Amniotic stem cell (primary cell): ENCODE results near the gene PRKN.

Experiments
- DNase-seq: peaks from one replicate; lab custom pipeline; 2025; lab: John Stamatoyannopoulos, UW

Gene PRKN

DNA sequence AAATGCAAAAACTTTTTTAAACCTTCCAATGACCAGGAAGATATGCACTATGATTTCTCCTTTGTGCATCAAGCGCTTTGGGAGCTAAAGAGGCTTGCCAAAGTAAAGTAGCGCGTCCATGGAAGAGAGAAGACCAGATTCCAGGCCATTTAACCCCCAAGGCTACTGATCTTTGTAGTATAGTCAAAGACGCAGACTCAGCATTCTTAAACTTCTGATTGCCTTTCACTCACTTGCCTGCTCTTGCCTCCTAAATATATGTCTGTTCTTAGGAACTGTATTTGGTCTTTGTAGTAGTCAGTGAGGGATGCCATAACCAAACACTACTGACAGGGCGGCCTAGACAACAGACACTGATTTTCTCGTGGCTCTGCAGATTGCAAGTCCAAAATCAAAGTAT, 426.4 kb downstream of the PRKN start:
- DNase-seq: no peak

DNA sequence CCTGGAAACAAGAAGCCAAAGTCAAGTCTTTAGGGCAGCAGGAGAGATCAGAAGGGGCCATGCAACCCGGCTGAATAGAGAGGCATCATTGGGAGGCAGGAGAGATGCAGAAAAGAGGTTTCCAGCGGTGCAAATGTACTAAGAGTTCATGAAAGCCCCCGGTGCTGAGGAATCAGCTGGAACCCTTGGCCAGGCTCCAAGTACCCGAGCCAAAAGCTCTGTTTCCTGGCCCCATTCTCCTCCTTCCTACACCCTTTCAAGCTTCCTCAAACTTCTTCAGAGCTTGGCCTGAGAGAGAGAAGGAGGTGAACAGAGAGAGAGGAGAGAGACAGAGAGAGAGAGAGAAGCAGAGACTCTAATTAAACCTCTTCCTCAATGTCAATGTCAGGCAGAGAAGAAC, 433.5 kb downstream of the PRKN start:
- no peak for DNase-seq

GRCh38 chr6:162292915-162293314, 434.7 kb downstream of the PRKN start:
- DNase-seq: no peak

DNA sequence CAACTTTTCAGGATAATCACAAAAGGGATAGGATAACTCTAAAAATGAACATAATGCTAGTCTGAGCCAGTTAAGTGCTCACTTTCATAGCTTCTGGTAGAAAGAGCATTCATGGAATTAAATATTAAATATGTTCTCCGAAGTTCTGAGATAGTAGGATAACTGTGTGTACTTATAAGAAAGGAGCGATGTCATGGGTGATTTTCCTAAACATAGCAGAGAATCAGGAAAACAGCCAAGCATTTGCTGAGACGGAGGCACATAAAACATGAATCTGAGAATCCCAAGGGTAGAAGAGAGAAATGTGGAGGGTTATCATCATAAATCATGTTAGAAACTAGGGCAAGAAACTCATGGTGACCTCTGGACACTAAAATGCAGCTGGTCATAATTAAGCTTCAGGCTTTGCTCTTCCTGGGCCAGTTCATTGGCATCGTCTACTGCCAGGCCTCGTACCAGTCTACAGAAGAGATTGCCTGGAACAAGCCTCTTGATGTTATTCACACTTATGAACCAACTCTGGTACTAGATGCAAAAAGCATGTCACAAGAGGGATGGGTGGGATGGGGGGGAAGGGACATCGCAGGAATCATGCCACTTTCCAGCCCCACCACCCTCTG, 436.6 kb downstream of the PRKN start:
- no peak for DNase-seq

DNA sequence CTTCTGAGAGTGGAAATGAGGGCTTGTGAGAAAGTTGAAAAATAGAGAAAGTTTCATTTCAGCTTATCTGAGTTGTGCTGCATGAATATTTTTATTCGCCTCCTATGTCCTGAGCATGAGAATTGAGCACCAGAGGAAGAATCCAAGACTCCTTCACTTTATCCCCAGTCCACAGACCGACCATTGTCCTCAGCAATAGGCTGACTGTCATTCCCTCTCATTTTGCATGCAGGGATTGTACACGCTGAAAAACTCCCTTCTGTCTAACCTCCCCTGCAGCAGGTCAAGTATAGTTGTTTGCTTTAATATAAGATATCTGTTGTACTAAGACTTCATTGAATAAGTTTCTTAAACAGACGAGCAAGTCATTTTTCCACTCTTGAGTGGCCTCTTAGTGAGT, 437.6 kb downstream of the PRKN start:
- DNase-seq: no peak

DNA sequence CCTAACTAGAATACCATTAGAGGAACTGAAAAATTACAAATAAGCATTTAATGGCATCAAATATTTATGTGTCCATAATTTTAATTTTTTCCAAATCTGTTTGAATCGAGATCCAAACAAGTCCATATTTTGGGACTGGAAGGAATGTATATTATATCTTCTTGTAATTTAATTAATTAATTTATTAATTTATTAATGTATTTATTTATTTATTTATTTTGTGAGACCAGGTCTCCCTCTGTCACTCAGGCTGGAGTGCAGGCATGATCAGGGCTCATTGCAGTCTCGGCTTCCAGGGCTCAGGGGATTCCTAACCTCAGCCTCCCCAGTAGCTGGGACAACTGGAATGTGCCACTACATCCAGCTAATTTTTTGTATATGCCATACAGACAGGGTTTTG, 453.6 kb downstream of the PRKN start:
- no peak for DNase-seq

DNA sequence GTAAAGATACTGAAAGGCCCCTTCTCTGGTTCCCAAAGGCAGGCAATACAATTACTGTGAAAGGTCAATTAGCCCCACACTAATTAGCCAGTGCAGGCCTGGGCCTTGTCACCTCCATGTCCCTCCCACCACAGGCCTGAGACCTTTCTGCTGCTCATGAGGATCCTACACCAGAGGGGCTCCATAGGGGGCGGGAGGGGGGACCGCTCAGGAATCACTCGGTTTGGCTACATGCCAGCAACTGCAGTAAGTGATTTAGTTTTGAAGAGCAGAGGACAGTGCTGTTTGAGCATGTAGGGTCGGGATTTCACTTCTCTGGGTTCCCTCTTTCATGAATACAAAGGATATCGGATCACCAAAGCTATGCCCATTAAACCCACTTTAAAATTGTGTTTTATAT, 455.6 kb downstream of the PRKN start:
- no peak for DNase-seq

DNA sequence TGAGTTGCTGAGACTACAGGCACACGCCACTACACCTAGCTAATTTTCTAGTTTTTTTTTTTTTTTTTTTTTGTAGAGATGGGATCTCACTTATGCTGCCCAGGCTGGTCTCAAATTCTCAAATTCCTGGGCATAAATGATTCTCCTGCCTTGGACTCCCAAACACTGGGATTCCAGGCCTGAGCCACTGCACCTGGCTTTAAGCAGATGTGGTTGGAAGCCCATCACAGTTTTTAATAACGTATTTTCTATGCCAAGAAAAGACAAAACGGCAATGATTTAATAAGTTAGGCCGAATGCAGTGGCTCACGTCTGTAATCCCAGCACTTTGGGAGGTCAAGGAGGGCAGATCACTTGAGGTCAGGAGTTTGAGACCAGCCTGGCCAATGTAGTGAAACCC, 456.6 kb downstream of the PRKN start:
- no peak for DNase-seq

DNA sequence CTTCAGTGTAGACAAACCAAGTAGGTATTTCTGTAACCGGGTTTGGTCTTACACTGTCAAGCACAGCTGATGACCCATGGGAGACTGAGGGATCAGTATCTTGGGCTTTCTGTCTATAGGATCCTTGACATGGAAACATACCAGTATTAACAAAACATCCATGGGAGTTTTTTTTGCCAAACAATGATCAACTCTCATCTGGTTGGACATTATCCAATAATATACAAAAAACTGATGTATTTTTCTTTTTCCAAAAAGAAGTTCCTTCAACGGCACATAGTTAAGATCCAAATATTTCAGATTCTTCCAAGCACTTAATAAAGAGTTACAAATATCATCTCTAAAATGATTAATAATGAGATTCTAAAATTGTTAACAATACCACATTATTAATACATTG, 459.9 kb downstream of the PRKN start:
- no peak for DNase-seq

GRCh38 chr6:162267126-162267525, 460.4 kb downstream of the PRKN start:
- no peak for DNase-seq

DNA sequence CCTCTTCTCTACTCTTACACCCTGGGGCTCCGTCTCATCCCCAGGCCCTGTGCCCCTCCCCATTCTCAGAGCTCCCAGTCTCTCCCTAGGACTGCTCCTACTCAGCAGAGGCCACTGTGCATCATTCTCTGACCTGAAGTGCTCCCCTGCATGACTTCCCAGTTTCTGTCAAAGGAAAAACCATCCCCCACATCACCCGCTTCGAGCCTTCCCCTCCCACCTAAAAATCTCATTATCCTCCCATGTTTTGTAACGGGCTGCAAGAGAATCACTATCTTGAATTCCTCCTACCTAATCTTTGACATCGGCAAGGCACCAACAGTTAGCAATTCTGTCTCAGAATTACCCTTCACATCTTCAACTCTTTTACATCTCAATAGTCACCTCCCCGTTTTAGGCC, 463.0 kb downstream of the PRKN start:
- DNase-seq: no peak

GRCh38 chr6:162262466-162263196, 464.9 kb downstream of the PRKN start:
- DNase-seq: no peak

DNA sequence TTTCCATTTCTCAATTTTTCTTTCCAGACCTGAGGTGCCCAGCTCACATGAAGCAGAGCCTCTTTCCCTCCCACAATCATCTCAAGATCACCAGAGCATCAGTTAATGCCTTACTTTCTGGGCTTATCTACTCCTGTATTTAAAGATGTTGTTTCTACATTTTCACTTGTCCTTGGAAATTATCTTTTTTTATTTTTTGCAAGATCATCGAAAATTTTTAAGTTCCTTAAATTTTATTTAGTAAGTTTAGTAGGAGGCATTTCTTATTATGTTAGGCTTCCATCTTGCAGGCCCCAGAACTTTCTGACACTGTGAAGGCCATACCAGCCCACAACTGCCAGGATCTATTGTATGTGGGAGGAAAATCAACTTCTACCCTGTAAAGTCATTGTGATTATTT, 466.0 kb downstream of the PRKN start:
- no peak for DNase-seq

DNA sequence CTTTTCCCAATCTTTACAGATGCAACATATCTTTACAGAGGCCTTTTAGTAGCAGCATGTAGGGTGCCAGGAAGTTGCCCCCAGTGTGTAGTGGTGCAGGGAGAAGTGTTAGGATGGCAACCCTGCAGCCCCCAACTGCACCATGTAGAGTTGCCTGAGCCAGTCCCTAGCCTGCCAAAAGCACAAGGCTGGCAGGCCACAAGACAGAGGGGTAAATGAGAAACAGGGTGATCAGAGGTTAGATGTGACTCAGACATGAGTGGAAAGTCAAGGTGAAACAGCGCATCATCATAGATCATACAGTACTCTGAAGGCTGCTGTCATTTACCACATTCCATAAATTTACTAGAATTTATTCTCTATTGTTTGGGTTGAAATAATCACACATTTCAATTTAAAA, 467.5 kb downstream of the PRKN start:
- no peak for DNase-seq

DNA sequence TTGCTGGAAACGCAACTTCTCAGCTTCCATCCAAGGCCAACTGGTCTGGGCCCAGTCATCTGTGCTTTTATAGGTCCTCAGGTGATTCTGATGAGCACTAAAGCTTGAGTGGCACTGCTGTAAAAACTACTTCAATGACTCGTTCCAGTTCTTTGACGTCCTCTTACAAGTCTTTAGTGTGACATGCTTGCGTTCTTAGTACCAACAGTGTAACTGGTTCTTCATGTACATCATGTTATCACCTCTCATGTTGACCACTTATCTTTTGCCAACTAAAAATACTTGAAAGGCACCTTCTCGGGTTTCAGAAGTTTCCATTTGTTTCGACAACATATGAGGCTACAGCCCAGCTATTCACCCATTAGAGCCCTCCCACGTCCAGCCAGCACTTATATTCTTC, 468.9 kb downstream of the PRKN start:
- DNase-seq: no peak

- no peak for DNase-seq
Measured at GRCh38 chr6:162256361-162256760, 471.2 kb downstream of the PRKN start.

DNA sequence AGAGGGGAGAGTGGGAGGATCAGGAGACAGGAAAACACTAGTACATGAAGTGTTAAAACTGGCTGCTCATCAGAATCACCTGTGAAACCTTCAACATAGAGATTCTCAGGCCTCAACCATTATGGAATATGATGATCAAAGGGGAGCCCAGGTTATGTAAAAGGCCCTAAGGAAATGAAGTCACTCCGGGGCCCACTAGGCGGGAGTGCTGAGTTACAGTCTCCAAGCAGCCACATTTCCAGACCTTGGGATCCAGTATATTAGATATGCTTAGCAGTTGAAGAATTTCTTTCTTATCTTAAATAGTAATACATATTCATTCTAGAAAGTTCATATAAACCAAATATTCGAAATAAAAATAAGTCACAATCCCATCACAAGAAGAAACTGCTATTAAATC, 476.3 kb downstream of the PRKN start:
- no peak for DNase-seq

DNA sequence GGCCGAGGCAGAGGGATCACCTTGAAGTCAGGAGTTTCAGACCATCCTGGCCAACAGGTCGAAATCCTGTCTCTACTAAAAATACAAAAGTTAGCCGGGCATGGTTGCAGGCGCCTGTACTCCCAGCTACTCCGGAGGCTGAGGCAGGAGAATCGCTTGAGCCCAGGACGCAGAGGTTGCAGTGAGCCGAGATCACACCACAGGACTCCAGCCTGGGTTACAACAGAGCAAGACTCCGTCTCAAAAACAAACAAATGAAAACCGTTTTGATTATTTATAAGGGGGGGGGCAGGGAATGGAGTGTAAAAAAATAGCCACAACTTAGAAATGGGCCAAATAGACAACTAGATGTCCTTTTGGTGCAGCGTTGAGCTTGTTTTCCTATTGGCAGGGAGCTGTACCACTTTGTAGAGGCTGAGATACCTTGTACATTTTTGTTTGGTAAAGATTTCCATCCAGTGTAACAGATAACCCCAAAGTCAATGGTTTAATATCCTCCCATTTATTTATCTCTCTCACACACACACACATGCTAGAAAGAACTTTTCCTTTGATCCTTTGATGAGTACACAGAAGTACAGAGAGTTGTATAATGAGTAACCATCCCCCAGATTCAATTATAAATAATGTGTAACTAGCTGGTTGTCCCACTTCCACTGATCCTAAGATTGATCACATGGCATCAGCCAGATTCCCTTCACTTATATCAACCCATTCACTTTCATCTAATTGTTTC, 477.5 kb downstream of the PRKN start:
- DNase-seq: no peak

DNA sequence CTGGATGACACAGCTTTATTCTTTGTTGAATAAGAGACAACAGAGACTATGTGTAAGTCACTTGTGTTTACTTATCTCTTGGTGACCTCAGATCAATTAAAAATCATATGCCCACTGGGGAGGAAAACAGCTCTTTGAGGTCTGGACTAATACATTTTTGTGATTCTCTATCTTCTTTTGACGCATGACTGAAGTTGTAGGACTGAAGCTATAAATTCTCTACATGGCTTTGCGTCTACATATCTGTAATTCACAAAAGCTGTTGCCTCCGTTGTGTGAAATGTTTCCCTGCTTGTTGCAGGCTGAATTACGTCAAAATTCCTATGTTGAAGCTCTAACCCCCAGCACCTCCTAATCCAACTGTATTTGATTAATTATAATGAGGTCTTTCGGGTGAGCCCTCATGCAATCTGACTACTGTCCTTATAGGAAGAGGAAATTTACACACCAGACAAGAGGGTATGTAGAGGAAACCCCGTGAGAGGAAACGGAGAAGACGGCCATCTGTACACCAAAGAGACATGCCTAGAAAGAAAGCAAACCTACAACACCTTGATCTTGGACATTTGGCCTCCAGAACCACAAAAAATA, 481.6 kb downstream of the PRKN start:
- no peak for DNase-seq

GRCh38 chr6:162244031-162244430, 483.5 kb downstream of the PRKN start:
- DNase-seq: no peak

DNA sequence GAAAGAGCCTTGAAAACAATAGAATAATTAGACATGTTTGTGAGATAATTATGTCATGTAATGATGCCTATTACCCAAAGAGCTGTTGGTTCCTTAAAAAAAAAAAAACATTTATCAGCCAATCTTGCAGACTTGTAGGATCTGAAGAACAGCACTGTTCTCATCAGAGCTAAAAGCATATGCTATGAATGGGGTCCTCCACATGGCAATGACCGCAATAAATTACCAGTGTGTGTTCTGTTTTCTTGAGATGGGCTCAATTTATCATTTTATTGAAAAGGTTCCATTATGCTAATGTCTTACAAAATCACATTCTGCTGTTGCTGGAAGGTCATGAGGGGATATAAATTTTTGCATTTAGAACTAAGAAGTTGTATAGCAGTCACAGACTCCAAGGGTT, 484.7 kb downstream of the PRKN start:
- DNase-seq: no peak

GRCh38 chr6:162239330-162239729, 488.2 kb downstream of the PRKN start:
- DNase-seq: no peak

- no peak for DNase-seq
Measured at GRCh38 chr6:162238675-162239074, 488.9 kb downstream of the PRKN start.
